ENCODE measurements around the gene TRPM2. TPM values are rescaled to one million over a fixed set of nuclear protein-coding genes. Genes with fewer than 3 reads are reported as not detected.

The TRPM2 gene
- total and polyA plus RNA-seq, 2 of the 4 experiments (the other 2 are of a cell fraction), result not detected

- Histone ChIP-seq H3K14ac (replicated peaks; ENCODE audit: low read depth, low read length) (no peak overlapping the region), H2BK5ac (ENCODE audit: low read depth, low read length, poor library complexity, severe bottlenecking) (no peak overlapping the region), H4K91ac (ENCODE audit: insufficient read depth, low read depth, low read length) (no peak overlapping the region), H3K4me2 (ENCODE audit: low read depth, low read length) (no peak overlapping the region), H2BK120ac (ENCODE audit: low read depth, low read length) (no peak overlapping the region), H3K9me1 (ENCODE audit: insufficient read depth, low read length) (no peaks in the 10 kb centered on the region), H3K27me3 (ENCODE audit: control insufficient read depth, insufficient read depth, low read length) (peaks cover 3% of the 10 kb centered on the region; the same call in 1 of the 2 replicates), H4K20me1 (ENCODE audit: insufficient read depth, low read length) (no peaks in the 10 kb centered on the region), H4K8ac (ENCODE audit: low read depth in 2 of 2, low read length in 2 of 2) (no peak overlapping the region), H4K5ac (ENCODE audit: low read depth, low read length) (no peak overlapping the region), H2AK9ac (replicated peaks; ENCODE audit: low read depth, low read length, poor library complexity) (no peak overlapping the region), H3K36me3 (ENCODE audit: control insufficient read depth, insufficient read depth, low read length) (no peaks in the 10 kb centered on the region), H3K4me3 (ENCODE audit: insufficient read depth, low read depth, low read length) (no peak overlapping the region), H3K56ac (ENCODE audit: extremely low read depth, insufficient read depth, low read length) (no peak overlapping the region), H3K4ac (ENCODE audit: low read depth, low read length) (no peak overlapping the region), H3K4me1 (ENCODE audit: control insufficient read depth, insufficient read depth, low read length) (no peaks in the 10 kb centered on the region), H3K27ac (ENCODE audit: insufficient read depth, low read length) (no peak overlapping the region), H2BK15ac (ENCODE audit: low read depth, low read length) (no peak overlapping the region), H3K23ac (ENCODE audit: low read depth, low read length) (no peak overlapping the region), H2AFZ (replicated peaks; ENCODE audit: low read length, poor library complexity) (no peak overlapping the region), H3K9me3 (ENCODE audit: control insufficient read depth, insufficient read depth, low read length) (peaks cover 8% of the 10 kb centered on the region; the same call in 1 of the 2 replicates), H2BK20ac (ENCODE audit: low read depth, low read length) (no peak overlapping the region), H2AK5ac (ENCODE audit: low read depth, low read length) (no peak overlapping the region), H3K79me1 (ENCODE audit: low read depth in 1 of 2, low read length in 2 of 2) (no peaks in the 10 kb centered on the region), H3K18ac (ENCODE audit: low read depth, low read length) (no peak overlapping the region), H3K9ac (ENCODE audit: low read depth, low read length) (no peak overlapping the region)
- DNase-seq, result no peak
- ChIA-PET POLR2A (ENCODE audit: unreplicated experiment) (no interaction called here), CTCF (no interaction called here)
- TF ChIP-seq RAD21 (IDR thresholded peaks at IDR 0.05; ENCODE audit: low read length), result no peak
- no peak for TF ChIP-seq FOS (IDR thresholded peaks at IDR 0.05; ENCODE audit: low read depth, low read length)
- TF ChIP-seq MAZ (IDR thresholded peaks at IDR 0.05; ENCODE audit: borderline replicate concordance, low read depth, low read length), result no peak
- no peak for TF ChIP-seq MXI1 (IDR thresholded peaks at IDR 0.05; ENCODE audit: borderline replicate concordance, low read depth, low read length)
- TF ChIP-seq POLR2A (IDR thresholded peaks at IDR 0.05; ENCODE audit: low read depth, low read length), result no peak
- TF ChIP-seq CHD1 (IDR thresholded peaks at IDR 0.05; ENCODE audit: low read depth, low read length), result no peak
- TF ChIP-seq, protein P1, sequence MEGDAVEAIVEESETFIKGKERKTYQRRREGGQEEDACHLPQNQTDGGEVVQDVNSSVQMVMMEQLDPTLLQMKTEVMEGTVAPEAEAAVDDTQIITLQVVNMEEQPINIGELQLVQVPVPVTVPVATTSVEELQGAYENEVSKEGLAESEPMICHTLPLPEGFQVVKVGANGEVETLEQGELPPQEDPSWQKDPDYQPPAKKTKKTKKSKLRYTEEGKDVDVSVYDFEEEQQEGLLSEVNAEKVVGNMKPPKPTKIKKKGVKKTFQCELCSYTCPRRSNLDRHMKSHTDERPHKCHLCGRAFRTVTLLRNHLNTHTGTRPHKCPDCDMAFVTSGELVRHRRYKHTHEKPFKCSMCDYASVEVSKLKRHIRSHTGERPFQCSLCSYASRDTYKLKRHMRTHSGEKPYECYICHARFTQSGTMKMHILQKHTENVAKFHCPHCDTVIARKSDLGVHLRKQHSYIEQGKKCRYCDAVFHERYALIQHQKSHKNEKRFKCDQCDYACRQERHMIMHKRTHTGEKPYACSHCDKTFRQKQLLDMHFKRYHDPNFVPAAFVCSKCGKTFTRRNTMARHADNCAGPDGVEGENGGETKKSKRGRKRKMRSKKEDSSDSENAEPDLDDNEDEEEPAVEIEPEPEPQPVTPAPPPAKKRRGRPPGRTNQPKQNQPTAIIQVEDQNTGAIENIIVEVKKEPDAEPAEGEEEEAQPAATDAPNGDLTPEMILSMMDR (conservative IDR thresholded peaks at IDR 0.05; ENCODE audit: low read depth, low read length), result no peak
- no peak for TF ChIP-seq SMC3 (IDR thresholded peaks at IDR 0.05; ENCODE audit: low read depth, low read length)
- TF ChIP-seq NFE2L2 (IDR thresholded peaks at IDR 0.05; ENCODE audit: low read depth, low read length), result no peak
- TF ChIP-seq RCOR1 (IDR thresholded peaks at IDR 0.05; ENCODE audit: insufficient replicate concordance, low read length), result no peak
- TF ChIP-seq ELK1 (IDR thresholded peaks at IDR 0.05; ENCODE audit: borderline replicate concordance, low read depth, low read length), result no peak
- no peak for TF ChIP-seq RFX5 (IDR thresholded peaks at IDR 0.05; ENCODE audit: low read depth, low read length)
- TF ChIP-seq BHLHE40 (IDR thresholded peaks at IDR 0.05; ENCODE audit: low read depth, low read length), result no peak
- no peak for TF ChIP-seq USF2 (IDR thresholded peaks at IDR 0.05; ENCODE audit: low read depth, low read length)
- no peak for TF ChIP-seq CEBPB (IDR thresholded peaks at IDR 0.05; ENCODE audit: low read depth, low read length)
- TF ChIP-seq MAFK (IDR thresholded peaks at IDR 0.05; ENCODE audit: low read depth, low read length), result no peak
- intact Hi-C loops (cut with micrococcal nuclease), result no loop called here
- WGBS, 2 experiments (ENCODE audit: extremely low coverage in 2 of 2, insufficient read length in 1 of 2), result 93% methylated on average over 3 of the region's 6 CpGs; no CpG with 5 or more reads in 1 of the 2 experiments
- no TSS peak for BruUV-seq (replicated peaks)
- no peak for ATAC-seq (ENCODE audit: low read depth)
- in situ Hi-C loops (cut with MboI; ENCODE audit: low sequenced_read_pairs), result no loop called here
- dilution Hi-C loops (cut with HindIII; ENCODE audit: low sequenced_read_pairs, unreplicated experiment), result no loop called here
Observed at GRCh38 chr21:44371596-44371995, 18.2 kb downstream of the TRPM2 start.

All from IMR-90 (cell line).